ENCODE results near the gene TMEM220.

The TMEM220 gene

DNA sequence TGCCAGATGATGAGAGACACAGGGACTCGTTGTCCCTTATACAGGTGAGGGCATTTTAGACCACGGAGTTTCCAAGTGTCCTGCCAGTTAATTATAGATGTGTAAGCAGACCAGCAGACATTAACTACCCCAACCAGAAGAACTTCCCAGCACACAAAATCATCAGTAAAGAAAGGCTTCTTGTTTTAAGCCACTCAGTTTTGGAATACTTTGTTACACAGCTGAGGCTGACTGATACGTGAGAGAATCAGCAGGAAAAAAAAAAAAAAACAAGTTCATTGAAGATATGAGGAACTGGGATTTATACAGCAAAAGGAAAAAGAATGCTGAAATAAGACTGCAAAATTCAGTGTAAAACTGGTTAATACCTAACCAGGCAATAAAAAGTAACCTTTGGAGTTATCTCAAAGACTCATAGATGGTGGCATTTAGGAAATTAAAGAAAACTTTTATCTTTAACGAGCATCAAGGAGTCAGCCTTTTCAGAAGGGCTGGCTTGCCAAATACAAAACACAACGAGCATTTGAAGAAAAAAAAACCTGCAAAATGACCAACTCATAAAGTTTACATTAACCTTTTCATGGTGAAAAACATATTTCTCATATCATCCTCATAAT lies 46.0 kb upstream of the TMEM220 start:
- intact Hi-C loops (cut with DNase I; ENCODE audit: low total_unique reads), result no loop called here
- Histone ChIP-seq H3K27ac (no peak overlapping the region), H3K4me1 (no peaks in the 10 kb centered on the region), H3K9me3 (peaks cover 0 to 10% (median 0%) of the 10 kb centered on the region in 3 donors), H3K27me3 (no peaks in the 10 kb centered on the region), H3K36me3 (no peaks in the 10 kb centered on the region), H3K4me3 (no peak overlapping the region)
- DNase-seq, result no peak
- TF ChIP-seq CTCF (IDR thresholded peaks at IDR 0.05), result no peak

DNA sequence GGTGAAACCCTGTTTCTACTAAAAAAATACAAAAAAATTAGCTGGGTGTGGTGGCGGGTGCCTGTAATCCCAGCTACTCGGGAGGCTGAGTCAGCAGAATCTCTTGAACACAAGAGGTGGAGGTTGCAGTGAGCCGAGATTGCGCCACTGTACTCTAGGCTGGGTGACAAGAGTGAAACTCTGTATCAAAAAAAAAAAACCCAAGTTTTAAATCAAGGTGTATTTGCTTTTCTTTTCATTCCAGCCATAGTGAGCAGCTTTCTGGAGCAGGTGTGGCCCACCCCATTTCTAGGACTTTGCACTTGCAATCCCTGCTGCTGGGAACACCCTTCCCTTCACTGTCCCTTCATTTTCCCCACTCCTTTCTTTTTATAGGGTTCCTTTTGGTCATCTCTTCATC lies 45.2 kb upstream of the TMEM220 start:
- intact Hi-C loops (cut with DNase I; ENCODE audit: low total_unique reads), result no loop called here
- TF ChIP-seq CTCF (IDR thresholded peaks at IDR 0.05), result no peak
- peak in 1 of 2 donors; percentile 17 for DNase-seq
- Histone ChIP-seq H3K4me3 (no peak overlapping the region), H3K27ac (no peak overlapping the region), H3K9me3 (peaks cover 0 to 9% (median 0%) of the 10 kb centered on the region in 3 donors), H3K4me1 (no peaks in the 10 kb centered on the region), H3K36me3 (no peaks in the 10 kb centered on the region), H3K27me3 (no peaks in the 10 kb centered on the region)

DNA sequence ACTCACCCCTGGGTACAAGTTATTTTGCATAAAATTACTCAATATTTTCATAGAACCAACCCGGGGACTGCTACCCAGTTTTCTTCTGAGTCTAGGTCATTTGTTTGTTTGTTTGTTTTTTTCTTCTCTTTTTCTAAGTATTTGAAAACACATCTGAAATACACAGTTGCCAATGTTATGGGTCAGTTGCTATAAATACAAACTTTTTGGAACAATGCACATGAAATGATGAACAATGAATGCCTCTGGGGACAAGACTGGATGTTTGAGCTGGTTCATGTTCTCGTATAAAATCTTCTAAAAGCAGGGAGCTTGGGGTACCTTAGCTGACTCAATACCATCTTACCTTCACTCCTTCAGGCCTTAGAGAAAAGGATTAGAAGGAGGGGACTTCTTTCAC lies 43.6 kb upstream of the TMEM220 start:
- Histone ChIP-seq H3K4me3 (no peak overlapping the region), H3K36me3 (peaks cover 0 to 5% (median 0%) of the 10 kb centered on the region in 3 donors), H3K27me3 (no peaks in the 10 kb centered on the region), H3K9me3 (peaks cover 0 to 6% (median 0%) of the 10 kb centered on the region in 3 donors), H3K27ac (no peak overlapping the region), H3K4me1 (no peaks in the 10 kb centered on the region)
- intact Hi-C loops (cut with DNase I; ENCODE audit: low total_unique reads), result no loop called here
- no peak for TF ChIP-seq CTCF (IDR thresholded peaks at IDR 0.05)
- no peak for DNase-seq

DNA sequence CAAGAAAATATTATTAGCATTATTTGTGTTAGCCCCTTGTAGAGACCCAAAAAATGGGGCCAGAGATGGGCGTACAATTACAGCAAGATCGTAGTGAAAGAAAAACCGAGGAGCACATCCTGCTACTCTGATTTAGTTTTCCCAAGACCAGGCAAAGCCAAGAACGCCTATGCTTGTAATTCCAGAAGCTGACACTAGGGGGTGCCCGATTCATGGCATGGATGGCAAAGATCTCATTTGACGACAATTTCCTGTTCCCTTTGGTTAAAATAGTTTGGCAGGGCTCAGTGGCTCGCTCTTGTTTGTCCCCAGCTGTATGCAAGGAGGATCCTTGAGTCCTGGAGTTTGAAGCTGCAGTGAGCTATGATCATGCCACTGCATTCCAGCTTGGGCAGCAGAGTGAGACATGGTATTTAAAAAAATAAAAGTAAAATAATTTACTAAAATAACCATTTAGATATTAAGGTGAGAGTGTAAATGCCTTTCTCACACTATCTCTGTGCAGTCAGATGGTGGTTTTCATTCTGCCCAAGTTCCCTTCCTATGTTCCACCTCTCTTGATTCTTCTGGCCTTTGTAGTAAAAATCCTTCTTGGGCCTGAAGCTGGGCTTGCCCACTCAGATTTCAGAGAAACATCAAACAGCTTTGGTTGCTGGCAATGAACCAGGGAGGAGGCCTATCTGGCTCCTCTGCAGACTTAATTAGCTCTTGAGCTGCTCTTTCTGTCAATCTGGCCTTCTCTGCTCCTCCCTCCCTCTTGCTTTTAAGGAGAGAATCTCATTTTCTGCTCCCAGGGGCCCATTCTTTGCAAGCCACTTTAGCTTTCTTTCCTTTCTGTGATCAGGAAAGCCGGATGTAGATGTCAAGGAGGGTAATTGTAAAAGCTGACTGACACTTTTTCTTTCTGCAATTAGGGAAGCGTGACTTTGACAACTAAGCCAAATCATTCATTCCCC lies 42.9 kb upstream of the TMEM220 start:
- Histone ChIP-seq H3K27ac (no peak overlapping the region), H3K27me3 (no peaks in the 10 kb centered on the region), H3K4me3 (no peak overlapping the region), H3K36me3 (peaks cover 0 to 12% (median under 1%) of the 10 kb centered on the region in 3 donors), H3K4me1 (no peaks in the 10 kb centered on the region), H3K9me3 (peaks cover 0 to 6% (median 0%) of the 10 kb centered on the region in 3 donors)
- intact Hi-C loops (cut with DNase I; ENCODE audit: low total_unique reads), result no loop called here
- DNase-seq, result peak in 1 of 2 donors; percentile 19
- TF ChIP-seq CTCF (IDR thresholded peaks at IDR 0.05), result peak in 1 of 2 experiments; percentile 23

DNA sequence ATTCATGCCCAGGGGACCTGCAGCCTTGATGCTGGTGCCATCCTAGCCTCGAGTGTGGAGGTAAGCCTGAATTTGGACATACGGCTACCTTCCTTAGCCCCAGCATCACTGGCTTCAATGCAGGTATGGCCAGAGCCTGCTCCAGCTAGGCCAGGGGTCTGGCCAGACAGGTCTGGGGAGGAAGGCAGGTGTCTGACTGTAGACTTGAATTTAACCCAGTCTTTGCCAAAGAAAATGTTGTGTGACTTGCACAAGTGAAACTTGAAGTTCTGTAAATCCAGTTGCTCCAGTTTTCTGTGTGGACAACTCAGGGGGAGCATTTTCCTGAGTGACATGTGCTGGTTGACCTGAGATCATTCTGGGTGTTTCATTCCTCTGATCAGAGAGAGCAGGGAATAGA lies 41.3 kb upstream of the TMEM220 start:
- DNase-seq, result peak in 1 of 2 donors; percentile 3
- no peak for TF ChIP-seq CTCF (IDR thresholded peaks at IDR 0.05)
- no peaks in the 10 kb centered on the region for H3K27me3 ChIP-seq
- no peak overlapping the region for H3K4me3 ChIP-seq
- peaks cover 11 to 28% (median 16%) of the 10 kb centered on the region in 3 donors for H3K36me3 ChIP-seq
- peaks cover 0 to 10% (median 0%) of the 10 kb centered on the region in 3 donors for H3K9me3 ChIP-seq
- no peak overlapping the region for H3K27ac ChIP-seq
- intact Hi-C loops (cut with DNase I; ENCODE audit: low total_unique reads), result no loop called here
- no peaks in the 10 kb centered on the region for H3K4me1 ChIP-seq

Measured in tibial artery (tissue), 4 donors.